Activated T-helper 2 cell treated with anti-CD3 and anti-CD28 coated beads, Interferon-gamma antibody, Interleukin-2, Interleukin-4, amounts not matched to agents 10 μg/mL and 5 μg/mL and 100 μg/mL, durations not matched to agents 14 hours and 24 hours and 36 hours (primary cell): Measurements from ENCODE around the gene TSKU. TPM values are rescaled to one million over a fixed set of nuclear protein-coding genes. Genes with fewer than 3 reads are reported as not detected.
"Not testable (repeated sequence)": the region's sequence is repeated elsewhere in the genome, so short reads cannot be mapped to it uniquely, and the experiment has no call there.

ENCODE experiments used
- DNase-seq: peaks from one replicate; pipeline ENCODE4 v3.0.0; 2021; ENCODE audit warnings: low spot score
- H3K27ac Mint-ChIP-seq: one replicate; pipeline ENCODE4 v1.8.0; 2021; ENCODE audit warnings: mixed read lengths
- H3K27me3 Mint-ChIP-seq: one replicate; pipeline ENCODE4 v1.8.0; 2021; ENCODE audit warnings: low read depth, mixed read lengths
- H3K36me3 Mint-ChIP-seq: one replicate; pipeline ENCODE4 v1.8.0; 2021; ENCODE audit warnings: low read depth, mixed read lengths
- H3K4me1 Mint-ChIP-seq: one replicate; pipeline ENCODE4 v1.8.0; 2021; ENCODE audit warnings: low read depth, mixed read lengths
- H3K4me3 Mint-ChIP-seq: one replicate; pipeline ENCODE4 v1.8.0; 2021; ENCODE audit warnings: low read depth, mild to moderate bottlenecking, moderate library complexity, mixed read lengths
- H3K9me3 Mint-ChIP-seq: one replicate; pipeline ENCODE4 v1.8.0; 2021; ENCODE audit warnings: mixed read lengths
- intact Hi-C: fragments of 100-400 bp; cut with micrococcal nuclease; formaldehyde crosslinking; loops from one replicate; pipeline ENCODE4 v1.15.1; 2023
- total RNA-seq: library from RNA; stranded (reverse); gene quantifications from 2 replicates; pipeline ENCODE4 v1.2.3, GENCODE V29; 2022

Gene TSKU, protein sequence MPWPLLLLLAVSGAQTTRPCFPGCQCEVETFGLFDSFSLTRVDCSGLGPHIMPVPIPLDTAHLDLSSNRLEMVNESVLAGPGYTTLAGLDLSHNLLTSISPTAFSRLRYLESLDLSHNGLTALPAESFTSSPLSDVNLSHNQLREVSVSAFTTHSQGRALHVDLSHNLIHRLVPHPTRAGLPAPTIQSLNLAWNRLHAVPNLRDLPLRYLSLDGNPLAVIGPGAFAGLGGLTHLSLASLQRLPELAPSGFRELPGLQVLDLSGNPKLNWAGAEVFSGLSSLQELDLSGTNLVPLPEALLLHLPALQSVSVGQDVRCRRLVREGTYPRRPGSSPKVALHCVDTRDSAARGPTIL
- 13.7 and 15.3 TPM in 2 replicates for total RNA-seq

- Mint-ChIP-seq H3K27ac (peak within 1 kb of the TSS; percentile 76), H3K36me3 (peaks cover 5% of the 10 kb centered on the region), H3K27me3 (peaks cover 18% of the 10 kb centered on the region), H3K4me1 (peaks cover 22% of the 10 kb centered on the region), H3K9me3 (peaks cover 2% of the 10 kb centered on the region), H3K4me3 (peak within 1 kb of the TSS; percentile 80)
- DNase-seq: no peak
- intact Hi-C loops: loop anchor here (5.0 to 10.0 kb wide), 2 partner anchors 51 to 549 kb away; no protein-coding TSS in a partner anchor
These were observed at the start of gene TSKU for GRCh38 chr11:76783294-76783895. Gene TSKU (plus strand): TSS chr11:76783356. CDS start chr11:76795617, 12,261 bp downstream.

DNA sequence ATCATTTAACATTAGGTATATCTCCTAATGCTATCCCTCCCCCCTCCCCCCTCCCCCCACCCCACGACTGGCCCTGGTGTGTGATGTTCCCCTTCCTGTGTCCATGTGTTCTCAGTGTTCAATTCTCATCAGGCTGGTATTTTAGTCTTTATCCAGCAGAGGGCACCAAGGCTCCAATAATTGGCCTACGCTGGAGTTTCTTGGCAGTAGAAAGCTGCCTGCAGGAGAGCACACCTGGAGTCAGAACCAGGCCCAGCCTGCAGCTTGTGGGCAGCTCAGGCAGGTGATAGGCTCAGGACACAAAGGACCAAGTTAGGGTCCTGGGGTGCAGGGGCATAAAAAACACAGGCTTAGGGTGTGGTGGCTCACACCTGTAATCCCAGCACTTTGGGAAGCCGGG, 49.2 kb upstream of the TSKU start:
- H3K4me3 Mint-ChIP-seq, H3K27me3 Mint-ChIP-seq, H3K4me1 Mint-ChIP-seq, H3K36me3 Mint-ChIP-seq, H3K9me3 Mint-ChIP-seq, H3K27ac Mint-ChIP-seq: not testable (repeated sequence)
- intact Hi-C loops: loop anchor here (1.0 to 5.0 kb wide), 4 partner anchors 48 to 358 kb away; partner anchors contain the start of gene TSKU
- peak; percentile 43 for DNase-seq

DNA sequence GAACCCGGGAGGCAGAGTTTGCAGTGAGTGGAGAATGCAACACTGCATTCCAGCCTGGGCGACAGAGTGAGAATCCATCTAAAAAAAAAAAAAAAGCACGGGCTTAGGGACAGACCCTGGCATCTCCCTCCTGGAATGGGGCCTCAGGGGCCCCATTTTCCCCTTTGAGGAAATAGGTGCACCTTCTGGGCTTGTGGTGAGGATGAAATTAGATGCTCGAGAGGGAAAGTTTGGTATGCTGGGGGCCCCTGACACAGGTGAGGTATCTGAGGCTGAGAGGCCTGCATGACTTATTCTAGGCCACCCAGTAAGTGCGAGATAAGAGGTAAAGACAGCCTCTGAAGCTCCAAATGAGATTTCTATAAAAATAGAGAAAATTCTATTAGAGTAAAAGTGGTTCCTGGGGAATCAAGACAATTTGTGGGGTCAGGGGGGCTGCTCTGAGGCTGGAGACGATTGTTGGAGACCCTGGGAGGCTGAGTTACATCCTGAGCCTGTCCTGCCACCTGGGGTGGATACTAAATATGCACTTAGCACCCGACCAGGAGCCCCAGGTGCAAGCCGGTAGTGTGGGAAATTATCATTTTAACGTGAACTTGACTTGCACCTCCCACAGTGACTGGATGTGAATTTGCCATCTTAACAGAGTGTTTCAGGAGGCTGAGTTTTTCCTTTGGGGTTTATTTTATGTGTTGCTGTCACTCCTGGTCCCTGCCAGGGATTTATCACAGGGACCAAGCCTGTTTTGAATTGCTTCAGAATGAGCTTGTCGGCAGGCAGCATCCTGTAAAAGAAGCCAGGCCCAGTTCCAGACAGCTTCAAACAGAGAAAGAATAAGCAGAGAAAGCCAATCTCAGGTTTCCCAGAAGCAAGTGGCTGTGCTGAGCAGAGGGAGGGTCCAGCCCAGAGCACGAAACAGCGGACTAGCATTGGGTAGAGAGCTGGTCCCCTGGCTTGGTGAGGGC, 48.4 kb upstream of the TSKU start:
- intact Hi-C loops: loop anchor here (1.0 to 5.0 kb wide), 4 partner anchors 48 to 358 kb away; partner anchors contain the start of gene TSKU
- no peak overlapping the region for H3K27ac Mint-ChIP-seq
- no peaks in the 10 kb centered on the region for H3K36me3 Mint-ChIP-seq
- peaks cover 2% of the 10 kb centered on the region for H3K4me1 Mint-ChIP-seq
- no peak for DNase-seq
- H3K4me3 Mint-ChIP-seq: no peak overlapping the region
- no peaks in the 10 kb centered on the region for H3K9me3 Mint-ChIP-seq
- H3K27me3 Mint-ChIP-seq: peaks cover 5% of the 10 kb centered on the region

- intact Hi-C loops: no loop called here
- no peak overlapping the region for H3K4me3 Mint-ChIP-seq
- peaks cover 8% of the 10 kb centered on the region for H3K4me1 Mint-ChIP-seq
- no peak overlapping the region for H3K27ac Mint-ChIP-seq
- H3K9me3 Mint-ChIP-seq: no peaks in the 10 kb centered on the region
- H3K27me3 Mint-ChIP-seq: peaks cover 5% of the 10 kb centered on the region
- H3K36me3 Mint-ChIP-seq: no peaks in the 10 kb centered on the region
- DNase-seq: no peak
These were observed 47.3 kb upstream of the TSKU start for GRCh38 chr11:76735841-76736240.

GRCh38 chr11:76736266-76736665, 46.9 kb upstream of the TSKU start:
- H3K4me1 Mint-ChIP-seq: peaks cover 8% of the 10 kb centered on the region
- intact Hi-C loops: no loop called here
- no peak overlapping the region for H3K4me3 Mint-ChIP-seq
- peaks cover 5% of the 10 kb centered on the region for H3K27me3 Mint-ChIP-seq
- H3K36me3 Mint-ChIP-seq: no peaks in the 10 kb centered on the region
- no peak for DNase-seq
- H3K27ac Mint-ChIP-seq: no peak overlapping the region
- H3K9me3 Mint-ChIP-seq: no peaks in the 10 kb centered on the region

GRCh38 chr11:76736773-76737495, 46.2 kb upstream of the TSKU start:
- no peak for DNase-seq
- H3K9me3 Mint-ChIP-seq: no peaks in the 10 kb centered on the region
- H3K27ac Mint-ChIP-seq: no peak overlapping the region
- no peaks in the 10 kb centered on the region for H3K36me3 Mint-ChIP-seq
- intact Hi-C loops: no loop called here
- H3K4me3 Mint-ChIP-seq: no peak overlapping the region
- H3K4me1 Mint-ChIP-seq: peaks cover 8% of the 10 kb centered on the region
- H3K27me3 Mint-ChIP-seq: peaks cover 5% of the 10 kb centered on the region

DNA sequence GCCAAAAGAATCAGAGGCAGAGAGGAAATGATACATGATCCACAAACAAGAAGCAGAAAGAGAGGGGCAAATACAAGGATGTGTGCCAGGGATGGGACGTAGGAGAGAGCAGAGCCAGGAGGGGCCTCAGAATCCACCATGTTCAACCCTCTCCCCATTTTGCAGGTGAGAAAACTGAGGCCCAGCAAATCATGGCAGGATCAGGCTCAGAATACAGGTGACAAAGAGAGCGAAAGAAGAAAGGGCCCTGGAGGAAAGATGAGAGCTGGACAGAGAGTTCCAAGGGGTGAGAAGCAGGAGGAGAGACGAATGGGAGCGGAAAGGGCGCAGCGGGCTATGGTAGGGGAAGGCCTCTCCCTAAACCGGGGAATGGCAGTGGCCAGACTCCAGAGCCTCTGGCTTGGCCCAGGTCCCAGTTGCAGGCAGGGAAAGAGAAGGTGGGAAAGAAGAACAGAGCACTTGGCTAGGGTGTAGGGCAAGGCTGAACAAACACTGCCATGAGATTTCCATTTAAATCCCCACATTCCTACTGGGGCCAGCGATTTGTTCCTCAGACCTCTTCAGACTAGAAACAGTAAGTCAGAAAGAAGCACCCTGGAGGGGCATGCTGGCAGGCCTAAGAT, 44.4 kb upstream of the TSKU start:
- Mint-ChIP-seq H3K4me3 (no peak overlapping the region), H3K9me3 (no peaks in the 10 kb centered on the region), H3K27me3 (peaks cover 5% of the 10 kb centered on the region), H3K4me1 (peaks cover 8% of the 10 kb centered on the region), H3K36me3 (no peaks in the 10 kb centered on the region), H3K27ac (no peak overlapping the region)
- intact Hi-C loops: no loop called here
- DNase-seq: no peak

GRCh38 chr11:76739798-76740197, 43.4 kb upstream of the TSKU start:
- intact Hi-C loops: no loop called here
- Mint-ChIP-seq H3K27ac (no peak overlapping the region), H3K36me3 (no peaks in the 10 kb centered on the region), H3K4me1 (peaks cover 8% of the 10 kb centered on the region), H3K9me3 (no peaks in the 10 kb centered on the region), H3K4me3 (no peak overlapping the region), H3K27me3 (peaks cover 5% of the 10 kb centered on the region)
- DNase-seq: no peak

DNA sequence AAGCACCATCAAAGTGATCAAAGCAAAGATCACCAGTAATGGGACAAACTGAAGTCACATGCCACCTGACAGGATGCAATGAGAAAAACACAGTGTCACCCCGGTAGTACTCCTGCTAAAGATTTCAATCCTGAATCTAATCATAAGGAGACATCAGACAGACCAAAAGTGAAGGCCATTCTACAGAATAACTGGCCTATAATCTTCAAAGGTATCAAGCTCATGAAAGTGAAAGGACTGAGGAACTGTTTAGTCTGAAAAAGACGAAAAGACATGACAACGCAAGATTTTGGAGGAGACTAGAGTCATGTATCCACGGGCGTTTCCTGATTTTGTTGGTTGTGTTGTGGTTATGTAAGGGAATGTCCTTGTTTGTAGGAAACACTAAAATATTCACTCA, 42.4 kb upstream of the TSKU start:
- no peak overlapping the region for H3K27ac Mint-ChIP-seq
- no peaks in the 10 kb centered on the region for H3K36me3 Mint-ChIP-seq
- peaks cover 8% of the 10 kb centered on the region for H3K4me1 Mint-ChIP-seq
- intact Hi-C loops: no loop called here
- no peaks in the 10 kb centered on the region for H3K9me3 Mint-ChIP-seq
- no peak for DNase-seq
- H3K27me3 Mint-ChIP-seq: peaks cover 5% of the 10 kb centered on the region
- no peak overlapping the region for H3K4me3 Mint-ChIP-seq

DNA sequence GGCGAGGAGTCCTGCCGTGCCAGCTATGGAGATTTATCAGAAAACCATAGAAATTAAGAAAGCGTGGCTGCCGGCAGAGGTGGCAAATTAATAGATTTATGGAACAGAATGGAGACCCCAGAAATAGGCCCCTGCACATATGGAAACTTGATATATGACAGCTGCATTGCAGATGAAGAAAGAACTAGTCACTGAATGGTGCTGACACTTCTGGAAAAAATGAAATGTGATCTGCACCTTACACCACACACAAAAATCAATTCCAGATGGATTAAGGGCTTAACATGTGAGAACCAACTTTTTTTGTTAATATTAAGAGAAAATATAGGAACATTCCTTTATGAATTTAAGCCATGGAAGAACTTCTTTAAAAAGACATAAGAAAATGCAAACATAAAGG, 40.3 kb upstream of the TSKU start:
- intact Hi-C loops: no loop called here
- H3K36me3 Mint-ChIP-seq: no peaks in the 10 kb centered on the region
- no peak overlapping the region for H3K4me3 Mint-ChIP-seq
- no peak for DNase-seq
- H3K4me1 Mint-ChIP-seq: peaks cover 10% of the 10 kb centered on the region
- peaks cover 9% of the 10 kb centered on the region for H3K27me3 Mint-ChIP-seq
- no peaks in the 10 kb centered on the region for H3K9me3 Mint-ChIP-seq
- no peak overlapping the region for H3K27ac Mint-ChIP-seq

DNA sequence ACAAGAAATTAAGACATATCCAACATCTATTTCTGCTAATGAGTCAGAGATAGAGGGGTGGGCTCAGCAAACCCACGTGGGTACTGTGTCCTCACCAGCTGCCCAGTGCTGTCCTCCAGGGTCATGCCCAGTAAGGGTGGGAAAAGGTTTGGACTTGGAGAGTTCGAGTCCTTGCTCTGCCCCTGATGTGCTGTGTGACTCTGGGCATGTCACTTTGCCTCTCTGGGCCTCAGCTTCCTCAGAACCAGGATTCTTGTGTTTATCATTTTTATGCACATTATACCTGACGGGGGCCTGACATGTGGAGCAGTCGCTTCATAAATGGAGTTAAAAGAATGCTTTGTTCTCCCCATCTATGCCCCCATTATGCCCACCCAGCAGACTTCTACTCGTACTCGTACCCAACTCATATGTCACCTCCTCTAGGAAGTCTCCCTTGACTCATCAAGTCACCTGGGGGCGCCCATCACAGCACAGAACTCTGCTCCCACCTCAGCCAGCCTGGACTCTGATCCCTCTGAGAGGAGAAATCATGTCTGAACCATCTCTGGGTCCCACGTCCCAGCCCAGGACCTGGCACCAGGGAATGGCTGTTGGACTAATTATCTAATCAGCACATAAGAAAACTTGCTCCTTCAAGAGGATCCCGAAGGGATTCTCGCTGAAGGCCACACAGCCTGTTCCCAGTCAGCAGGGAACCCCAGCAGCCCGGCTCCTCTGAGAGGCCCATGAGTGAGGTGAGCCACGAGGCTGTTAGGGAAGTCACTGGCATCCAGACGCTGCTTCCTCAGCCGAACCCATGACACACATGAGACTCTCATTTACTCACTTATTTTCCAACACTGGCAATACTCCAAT, 38.7 kb upstream of the TSKU start:
- H3K4me3 Mint-ChIP-seq: no peak overlapping the region
- no peak overlapping the region for H3K27ac Mint-ChIP-seq
- H3K27me3 Mint-ChIP-seq: peaks cover 4% of the 10 kb centered on the region
- no peaks in the 10 kb centered on the region for H3K36me3 Mint-ChIP-seq
- H3K9me3 Mint-ChIP-seq: no peaks in the 10 kb centered on the region
- intact Hi-C loops: no loop called here
- no peak for DNase-seq
- peaks cover 10% of the 10 kb centered on the region for H3K4me1 Mint-ChIP-seq
